ENCODE data around the gene ITGA11. TPM values are rescaled to one million over a fixed set of nuclear protein-coding genes. Genes with fewer than 3 reads are reported as not detected.
A peak's percentile ranks its signal among the peaks of the same experiment; 100 is the strongest.

Gene ITGA11
- total and polyA plus RNA-seq, 2 of the 4 experiments (the other 2 are of a cell fraction): 4.1 to 6.6 TPM

DNA sequence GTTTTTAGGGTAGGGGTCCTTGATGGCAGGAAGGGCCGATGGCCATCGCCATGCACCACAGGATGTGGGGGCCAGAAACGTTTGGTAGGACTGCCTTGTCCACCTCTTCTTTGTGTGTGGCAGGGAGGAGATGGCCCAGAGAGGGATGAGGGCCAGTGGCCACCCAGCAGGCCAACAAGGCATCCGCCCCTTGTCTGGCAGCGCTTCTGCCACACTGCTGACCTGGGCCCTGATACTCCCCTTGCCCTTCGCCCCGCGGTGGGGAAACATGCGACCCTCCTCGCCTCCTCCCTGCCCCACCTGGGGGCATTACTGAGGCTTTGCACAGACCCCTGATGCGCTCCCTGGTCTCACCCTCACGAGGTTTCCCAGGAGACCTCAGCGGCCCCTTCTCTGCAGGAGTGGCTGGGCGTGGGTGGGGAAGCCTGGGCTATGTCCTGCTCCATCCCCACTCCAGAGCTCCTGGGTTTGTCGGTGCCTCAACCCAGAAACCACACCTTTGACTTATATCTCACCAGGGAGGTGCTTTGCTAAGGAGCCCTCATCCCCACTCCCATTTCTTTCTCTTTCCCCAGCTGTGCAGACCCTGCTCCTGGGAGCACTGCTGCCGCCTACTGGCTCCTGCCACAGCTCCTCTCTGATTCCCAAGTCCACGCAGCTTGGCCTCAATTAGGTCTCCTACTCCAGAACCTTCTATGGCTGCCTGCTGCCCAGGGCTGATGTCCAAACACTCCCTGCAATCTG, 115.7 kb downstream of the ITGA11 start:
- H3K4ac ChIP-seq (ENCODE audit: low read depth, low read length): no peak overlapping the region
- DNase-seq: no peak
- WGBS, 2 experiments (ENCODE audit: extremely low coverage in 2 of 2, insufficient read length in 1 of 2): 85% methylated on average over 8 of the region's 17 CpGs; no CpG with 5 or more reads in 1 of the 2 experiments
- no peak overlapping the region for H3K56ac ChIP-seq (ENCODE audit: extremely low read depth, insufficient read depth, low read length)
- H2AK9ac ChIP-seq (replicated peaks; ENCODE audit: low read depth, low read length, poor library complexity): peak overlapping the region; percentile 55
- no peaks in the 10 kb centered on the region for H3K79me1 ChIP-seq (ENCODE audit: low read depth in 1 of 2, low read length in 2 of 2)
- no peak for ATAC-seq (ENCODE audit: low read depth)
- no peak overlapping the region for H3K27ac ChIP-seq (ENCODE audit: insufficient read depth, low read length)
- peaks cover 5% of the 10 kb centered on the region; the same call in 1 of the 2 replicates for H3K9me1 ChIP-seq (ENCODE audit: insufficient read depth, low read length)
- no peak overlapping the region for H3K14ac ChIP-seq (replicated peaks; ENCODE audit: low read depth, low read length)
- no peak overlapping the region for H4K8ac ChIP-seq (ENCODE audit: low read depth in 2 of 2, low read length in 2 of 2)
- no peak overlapping the region for H4K91ac ChIP-seq (ENCODE audit: insufficient read depth, low read depth, low read length)
- no peak overlapping the region for H3K9ac ChIP-seq (ENCODE audit: low read depth, low read length)
- H3K4me2 ChIP-seq (ENCODE audit: low read depth, low read length): no peak overlapping the region
- peak overlapping the region; percentile 56 for H2AK5ac ChIP-seq (ENCODE audit: low read depth, low read length)
- H2AFZ ChIP-seq (replicated peaks; ENCODE audit: low read length, poor library complexity): no peak overlapping the region
- ChIA-PET CTCF (interaction anchor here (1.2 kb wide), 1 partner anchor 10 kb away, joined by 3 read pairs; no protein-coding TSS in a partner anchor), POLR2A (ENCODE audit: unreplicated experiment) (no interaction called here)
- H4K5ac ChIP-seq (ENCODE audit: low read depth, low read length): no peak overlapping the region
- no peak overlapping the region for H2BK120ac ChIP-seq (ENCODE audit: low read depth, low read length)
- no peak overlapping the region for H3K23ac ChIP-seq (ENCODE audit: low read depth, low read length)
- dilution Hi-C loops (cut with HindIII; ENCODE audit: low sequenced_read_pairs, unreplicated experiment): no loop called here
- TF ChIP-seq BHLHE40 (IDR thresholded peaks at IDR 0.05; ENCODE audit: low read depth, low read length) (no peak), CHD1 (IDR thresholded peaks at IDR 0.05; ENCODE audit: low read depth, low read length) (no peak), SMC3 (IDR thresholded peaks at IDR 0.05; ENCODE audit: low read depth, low read length) (no peak), POLR2A (IDR thresholded peaks at IDR 0.05; ENCODE audit: low read depth, low read length) (no peak), NFE2L2 (IDR thresholded peaks at IDR 0.05; ENCODE audit: low read depth, low read length) (no peak), MXI1 (IDR thresholded peaks at IDR 0.05; ENCODE audit: borderline replicate concordance, low read depth, low read length) (no peak)
- TF ChIP-seq, protein P1, sequence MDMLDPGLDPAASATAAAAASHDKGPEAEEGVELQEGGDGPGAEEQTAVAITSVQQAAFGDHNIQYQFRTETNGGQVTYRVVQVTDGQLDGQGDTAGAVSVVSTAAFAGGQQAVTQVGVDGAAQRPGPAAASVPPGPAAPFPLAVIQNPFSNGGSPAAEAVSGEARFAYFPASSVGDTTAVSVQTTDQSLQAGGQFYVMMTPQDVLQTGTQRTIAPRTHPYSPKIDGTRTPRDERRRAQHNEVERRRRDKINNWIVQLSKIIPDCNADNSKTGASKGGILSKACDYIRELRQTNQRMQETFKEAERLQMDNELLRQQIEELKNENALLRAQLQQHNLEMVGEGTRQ (IDR thresholded peaks at IDR 0.05; ENCODE audit: low read depth, low read length): no peak
- TF ChIP-seq, protein P2, sequence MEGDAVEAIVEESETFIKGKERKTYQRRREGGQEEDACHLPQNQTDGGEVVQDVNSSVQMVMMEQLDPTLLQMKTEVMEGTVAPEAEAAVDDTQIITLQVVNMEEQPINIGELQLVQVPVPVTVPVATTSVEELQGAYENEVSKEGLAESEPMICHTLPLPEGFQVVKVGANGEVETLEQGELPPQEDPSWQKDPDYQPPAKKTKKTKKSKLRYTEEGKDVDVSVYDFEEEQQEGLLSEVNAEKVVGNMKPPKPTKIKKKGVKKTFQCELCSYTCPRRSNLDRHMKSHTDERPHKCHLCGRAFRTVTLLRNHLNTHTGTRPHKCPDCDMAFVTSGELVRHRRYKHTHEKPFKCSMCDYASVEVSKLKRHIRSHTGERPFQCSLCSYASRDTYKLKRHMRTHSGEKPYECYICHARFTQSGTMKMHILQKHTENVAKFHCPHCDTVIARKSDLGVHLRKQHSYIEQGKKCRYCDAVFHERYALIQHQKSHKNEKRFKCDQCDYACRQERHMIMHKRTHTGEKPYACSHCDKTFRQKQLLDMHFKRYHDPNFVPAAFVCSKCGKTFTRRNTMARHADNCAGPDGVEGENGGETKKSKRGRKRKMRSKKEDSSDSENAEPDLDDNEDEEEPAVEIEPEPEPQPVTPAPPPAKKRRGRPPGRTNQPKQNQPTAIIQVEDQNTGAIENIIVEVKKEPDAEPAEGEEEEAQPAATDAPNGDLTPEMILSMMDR (conservative IDR thresholded peaks at IDR 0.05; ENCODE audit: low read depth, low read length): peak; percentile 19; the same call in 1 of the 2 replicates
- intact Hi-C loops (cut with micrococcal nuclease): no loop called here
- no peak overlapping the region for H3K4me3 ChIP-seq (ENCODE audit: insufficient read depth, low read depth, low read length)
- no peak overlapping the region for H2BK20ac ChIP-seq (ENCODE audit: low read depth, low read length)
- H3K9me3 ChIP-seq (ENCODE audit: control insufficient read depth, insufficient read depth, low read length): no peaks in the 10 kb centered on the region
- BruUV-seq (replicated peaks): no TSS peak
- H3K36me3 ChIP-seq (ENCODE audit: control insufficient read depth, insufficient read depth, low read length): peaks cover 7% of the 10 kb centered on the region; the same call in 1 of the 2 replicates
- no peak overlapping the region; the same call in 2 of the 3 replicates for H2BK15ac ChIP-seq (ENCODE audit: low read depth, low read length)
- no peak overlapping the region for H3K18ac ChIP-seq (ENCODE audit: low read depth, low read length)
- H4K20me1 ChIP-seq (ENCODE audit: insufficient read depth, low read length): no peaks in the 10 kb centered on the region
- in situ Hi-C loops (cut with MboI; ENCODE audit: low sequenced_read_pairs): no loop called here
- H2BK5ac ChIP-seq (ENCODE audit: low read depth, low read length, poor library complexity, severe bottlenecking): no peak overlapping the region
- H3K27me3 ChIP-seq (ENCODE audit: control insufficient read depth, insufficient read depth, low read length): no peaks in the 10 kb centered on the region
- peaks cover 3% of the 10 kb centered on the region for H3K4me1 ChIP-seq (ENCODE audit: control insufficient read depth, insufficient read depth, low read length)

Measured in IMR-90 (cell line).